GM12891 (cell line): ENCODE results near the gene BLTP3B. TPM values are rescaled to one million over a fixed set of nuclear protein-coding genes. Genes with fewer than 3 reads are reported as not detected.
"Not testable (repeated sequence)": the region's sequence is repeated elsewhere in the genome, so short reads cannot be mapped to it uniquely, and the experiment has no call there.

Experiments used
- DNase-seq: peaks from one replicate; pipeline ENCODE4 v3.0.0; 2011; ENCODE audit warnings: low spot score; ENCODE audit not compliant: insufficient read length
- FAIRE-seq: peaks from 2 replicates; lab custom pipeline; 2011; peaks lifted over from hg19 to GRCh38; lab: Jason Lieb, UNC
- PAX5 ChIP-seq: IDR thresholded peaks from 2 replicates; pipeline ENCODE4 v1.6.1; 2011; ENCODE audit warnings: low read length, moderate library complexity, mild to moderate bottlenecking; ENCODE audit not compliant: insufficient read depth, severe bottlenecking
- POLR2A ChIP-seq: IDR thresholded peaks from 2 replicates; pipeline ENCODE4 v1.6.1; 2011; ENCODE audit warnings: low read depth, low read length, control low read depth
- POLR2AphosphoS5 ChIP-seq: IDR thresholded peaks from 2 replicates; pipeline ENCODE4 v1.6.1; 2011; ENCODE audit warnings: low read depth, low read length, control low read depth
- POU2F2 ChIP-seq: IDR thresholded peaks from 2 replicates; pipeline ENCODE4 v1.6.1; 2011; ENCODE audit warnings: low read depth, mild to moderate bottlenecking, control low read depth, low read length, moderate library complexity
- SPI1 ChIP-seq: IDR thresholded peaks from 2 replicates; pipeline ENCODE4 v1.6.1; 2011; ENCODE audit warnings: low read depth, low read length, control low read depth
- TAF1 ChIP-seq: IDR thresholded peaks from 2 replicates; pipeline ENCODE4 v1.6.1; 2011; ENCODE audit warnings: low read depth, low read length, control low read depth
- polyA plus RNA-seq: library from polyadenylated mRNA; unstranded; fragments of >200 nt; gene quantifications from one replicate; pipeline ENCODE4 v1.2.1, GENCODE V29; 2012; ENCODE audit warnings: low read depth, missing spikeins, inconsistent platforms; ENCODE audit not compliant: missing spikeins

The BLTP3B gene, protein sequence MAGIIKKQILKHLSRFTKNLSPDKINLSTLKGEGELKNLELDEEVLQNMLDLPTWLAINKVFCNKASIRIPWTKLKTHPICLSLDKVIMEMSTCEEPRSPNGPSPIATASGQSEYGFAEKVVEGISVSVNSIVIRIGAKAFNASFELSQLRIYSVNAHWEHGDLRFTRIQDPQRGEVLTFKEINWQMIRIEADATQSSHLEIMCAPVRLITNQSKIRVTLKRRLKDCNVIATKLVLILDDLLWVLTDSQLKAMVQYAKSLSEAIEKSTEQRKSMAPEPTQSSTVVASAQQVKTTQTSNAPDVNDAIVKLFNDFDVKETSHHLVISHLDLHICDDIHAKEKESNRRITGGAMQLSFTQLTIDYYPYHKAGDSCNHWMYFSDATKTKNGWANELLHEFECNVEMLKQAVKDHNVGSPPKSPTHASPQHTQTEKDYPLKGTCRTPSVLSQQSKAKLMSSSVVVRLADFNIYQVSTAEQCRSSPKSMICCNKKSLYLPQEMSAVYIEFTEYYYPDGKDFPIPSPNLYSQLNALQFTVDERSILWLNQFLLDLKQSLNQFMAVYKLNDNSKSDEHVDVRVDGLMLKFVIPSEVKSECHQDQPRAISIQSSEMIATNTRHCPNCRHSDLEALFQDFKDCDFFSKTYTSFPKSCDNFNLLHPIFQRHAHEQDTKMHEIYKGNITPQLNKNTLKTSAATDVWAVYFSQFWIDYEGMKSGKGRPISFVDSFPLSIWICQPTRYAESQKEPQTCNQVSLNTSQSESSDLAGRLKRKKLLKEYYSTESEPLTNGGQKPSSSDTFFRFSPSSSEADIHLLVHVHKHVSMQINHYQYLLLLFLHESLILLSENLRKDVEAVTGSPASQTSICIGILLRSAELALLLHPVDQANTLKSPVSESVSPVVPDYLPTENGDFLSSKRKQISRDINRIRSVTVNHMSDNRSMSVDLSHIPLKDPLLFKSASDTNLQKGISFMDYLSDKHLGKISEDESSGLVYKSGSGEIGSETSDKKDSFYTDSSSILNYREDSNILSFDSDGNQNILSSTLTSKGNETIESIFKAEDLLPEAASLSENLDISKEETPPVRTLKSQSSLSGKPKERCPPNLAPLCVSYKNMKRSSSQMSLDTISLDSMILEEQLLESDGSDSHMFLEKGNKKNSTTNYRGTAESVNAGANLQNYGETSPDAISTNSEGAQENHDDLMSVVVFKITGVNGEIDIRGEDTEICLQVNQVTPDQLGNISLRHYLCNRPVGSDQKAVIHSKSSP (N-terminal part only)
- 10.2 TPM for polyA plus RNA-seq

DNA sequence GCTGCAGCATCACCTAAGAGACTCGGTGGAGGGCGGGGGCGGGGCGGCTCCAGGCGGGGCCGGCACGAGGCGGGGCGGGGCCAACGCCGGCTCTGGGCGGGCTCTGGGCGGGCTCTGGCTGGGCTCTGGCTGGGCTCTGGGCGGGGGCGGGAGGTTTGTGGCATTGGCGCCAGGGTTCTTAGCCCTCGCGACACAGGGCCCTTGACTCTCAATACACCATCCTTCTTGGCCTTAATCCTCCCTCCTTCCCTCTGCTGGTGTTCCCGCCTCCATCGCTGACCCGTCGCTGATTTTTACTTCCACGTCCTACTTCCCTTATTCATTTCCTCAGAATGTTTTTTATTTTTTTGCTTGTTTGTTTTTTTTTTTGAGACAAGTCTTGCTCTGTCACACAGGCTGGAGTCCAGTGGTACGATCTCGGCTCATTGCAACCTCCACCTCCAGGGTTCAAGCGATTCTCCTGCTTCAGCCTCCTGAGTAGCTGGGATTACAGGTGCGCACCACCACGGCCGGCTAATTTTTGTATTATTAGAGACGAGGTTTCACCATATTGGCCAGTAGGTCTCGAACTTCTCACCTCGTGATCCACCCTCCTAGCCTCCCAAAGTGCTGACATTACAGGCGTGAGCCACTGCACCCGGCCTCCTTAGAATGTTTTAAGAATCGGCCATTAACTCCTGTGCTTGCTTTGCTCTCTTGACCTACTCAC, at the start of gene BLTP3B:
BLTP3B (minus strand) TSS at position 24 of the 709 bp plus-strand sequence. CDS start 239 bp downstream, outside the sequence.
- TF ChIP-seq SPI1 (0 out of 2 replicates have a peak, but pooled peaks have one; percentile 9), TAF1 (peak; percentile 3; the same call in 1 of the 2 replicates), POU2F2 (no peak), POLR2A (peak; percentile 82; the same call in 1 of the 2 replicates), PAX5 (no peak), POLR2AphosphoS5 (peak; percentile 55; the same call in 1 of the 2 replicates)
- no peak for FAIRE-seq
- DNase-seq, result peak; percentile 72

DNA sequence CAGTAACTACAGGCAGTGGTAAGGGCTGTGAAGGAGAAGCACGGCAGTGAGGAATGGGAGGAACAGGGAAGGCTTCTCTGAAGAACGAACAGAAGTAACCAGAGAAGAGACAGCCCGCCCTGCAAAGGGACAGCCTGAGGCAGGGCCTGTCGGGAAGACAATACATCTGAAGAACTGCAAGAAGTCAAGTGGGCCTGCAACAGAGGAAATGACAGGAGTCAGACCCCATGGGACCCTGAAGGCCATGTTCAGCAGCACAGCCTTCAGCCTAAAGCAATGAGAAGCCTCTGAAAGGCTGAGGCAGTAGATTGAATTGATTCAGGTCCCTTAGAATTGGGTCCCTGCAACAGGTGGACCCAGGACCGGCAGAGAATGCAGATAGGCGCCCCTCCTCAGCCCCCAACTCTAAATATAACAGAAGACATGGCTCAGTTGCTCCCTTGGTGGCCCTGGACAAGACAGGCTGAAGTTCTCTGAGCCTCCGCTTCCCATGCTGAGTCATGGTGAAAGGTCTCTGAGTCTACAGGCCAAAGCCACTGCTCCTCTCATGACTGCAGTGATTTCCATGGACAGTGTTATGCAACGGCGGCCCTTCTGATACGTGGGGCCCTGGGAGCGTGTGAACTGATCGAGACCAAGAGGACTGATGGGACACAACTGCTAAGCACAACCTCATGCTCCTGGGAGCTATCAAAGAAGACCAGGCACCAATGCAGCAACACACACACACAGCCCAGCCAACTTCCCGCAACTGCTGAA, 47.1 kb upstream of the BLTP3B start:
- TF ChIP-seq POLR2A (no peak), SPI1 (no peak), POU2F2 (no peak), POLR2AphosphoS5 (no peak), PAX5 (no peak), TAF1 (no peak)
- no peak for DNase-seq
- FAIRE-seq, result no peak

DNA sequence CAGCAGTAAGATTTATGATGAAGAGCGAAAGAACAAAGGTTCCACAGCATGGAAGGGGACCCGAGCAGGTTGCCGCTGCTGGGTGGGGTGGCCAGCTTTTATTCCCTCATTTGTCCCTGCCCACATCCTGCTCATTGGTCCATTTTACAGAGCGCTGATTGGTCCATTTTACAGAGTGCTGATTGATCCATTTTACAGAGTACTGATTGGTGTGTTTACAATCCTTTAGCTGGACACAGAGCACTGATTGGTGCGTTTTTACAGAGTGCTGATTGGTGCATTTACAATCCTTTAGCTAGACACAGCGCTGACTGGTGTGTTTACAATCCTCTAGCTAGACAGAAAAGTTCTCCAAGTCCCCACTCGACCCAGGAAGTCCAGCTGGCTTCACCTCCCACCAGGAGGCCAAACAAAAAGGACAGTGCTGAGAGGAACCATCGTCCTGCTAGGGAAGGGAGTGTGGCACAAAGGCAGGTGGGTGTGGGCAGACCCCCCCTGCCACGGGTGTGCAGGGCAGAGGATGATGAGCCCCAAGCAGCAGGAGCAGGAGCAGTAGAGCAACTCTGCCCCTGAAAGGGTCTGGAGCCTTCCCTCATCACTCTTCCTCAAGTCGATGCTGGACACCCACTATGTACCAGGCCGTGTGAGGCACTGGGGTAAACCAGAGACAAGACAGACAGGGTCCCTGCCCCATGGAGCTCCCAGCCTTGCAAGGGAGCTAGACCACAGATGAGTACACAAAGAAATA, 46.4 kb upstream of the BLTP3B start:
- FAIRE-seq, DNase-seq: not testable (repeated sequence)

DNA sequence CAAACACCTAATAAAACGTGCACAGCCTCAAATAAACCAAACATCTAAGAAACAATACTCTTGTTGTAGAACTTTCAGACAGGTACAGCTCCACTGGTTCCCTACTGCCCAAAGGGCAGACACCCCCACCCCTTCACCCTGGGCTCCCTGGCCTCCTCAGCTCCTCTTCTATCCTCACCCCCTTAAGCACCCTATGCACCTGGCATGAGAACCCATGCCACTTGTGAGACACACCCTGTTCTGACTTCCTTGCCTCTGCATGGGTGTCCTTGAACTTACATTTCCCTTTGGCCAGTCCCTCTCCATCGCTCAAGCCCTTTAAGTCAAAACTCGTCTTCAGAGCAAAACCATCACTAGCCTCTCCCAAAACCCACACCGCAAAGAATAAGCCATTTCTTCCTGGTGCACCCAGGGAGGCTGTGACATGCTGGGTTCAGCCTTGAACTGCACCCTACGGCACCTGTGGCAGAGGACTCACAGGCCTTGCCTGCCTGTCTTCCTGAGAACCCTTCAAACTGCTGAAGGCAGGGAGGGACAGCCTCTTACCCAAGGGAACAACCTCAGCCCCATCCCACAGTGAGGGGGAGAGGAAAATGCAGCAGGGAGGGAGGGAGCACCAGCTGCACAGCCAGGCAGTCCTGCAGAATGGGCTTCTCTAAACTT, 45.3 kb upstream of the BLTP3B start:
- DNase-seq (no peak), FAIRE-seq (no peak)
- no peak for TF ChIP-seq POU2F2
- no peak for TF ChIP-seq PAX5
- TF ChIP-seq SPI1, result no peak
- TF ChIP-seq POLR2A, result no peak
- no peak for TF ChIP-seq POLR2AphosphoS5
- no peak for TF ChIP-seq TAF1

DNA sequence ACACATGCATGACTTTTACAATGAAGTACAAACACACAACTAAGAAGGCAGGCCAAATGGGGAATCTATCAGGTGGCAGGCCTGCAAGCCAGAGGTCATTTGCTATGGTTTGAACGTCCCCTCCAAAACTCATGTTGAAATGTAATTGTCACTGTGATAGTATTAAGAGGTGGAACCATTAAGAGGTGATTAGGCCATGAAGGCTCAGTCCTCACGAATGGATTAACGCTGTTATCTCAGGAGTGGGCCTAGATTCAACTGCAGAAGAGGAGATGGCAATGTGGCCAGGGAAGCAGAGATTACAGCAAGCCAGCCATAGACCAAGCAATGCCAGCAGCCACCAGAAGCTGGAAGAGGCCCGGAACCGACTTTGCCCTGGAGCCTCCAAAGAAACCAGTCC, 44.4 kb upstream of the BLTP3B start:
- FAIRE-seq (no peak), DNase-seq (no peak)
- no peak for TF ChIP-seq PAX5
- no peak for TF ChIP-seq POLR2A
- TF ChIP-seq TAF1, result no peak
- no peak for TF ChIP-seq POU2F2
- no peak for TF ChIP-seq POLR2AphosphoS5
- TF ChIP-seq SPI1, result no peak

DNA sequence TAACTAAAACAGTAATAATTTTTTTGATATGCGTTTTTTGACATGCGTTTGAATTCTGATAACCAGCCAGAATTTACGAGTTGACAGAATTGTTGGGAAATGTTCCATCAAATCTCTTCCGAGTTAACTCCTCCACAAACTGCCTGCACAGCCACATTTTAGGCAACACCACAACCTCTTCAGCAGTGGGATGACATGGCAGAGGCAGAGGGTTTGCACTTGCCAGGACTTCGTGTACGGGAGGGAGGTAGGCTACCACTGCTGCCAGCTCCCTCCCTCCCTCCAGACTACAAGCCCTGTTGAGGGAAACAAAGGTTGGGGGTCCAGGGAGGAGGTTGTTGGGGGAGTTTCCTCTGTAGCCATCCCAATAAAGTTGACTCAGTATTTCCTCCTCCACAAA, 43.4 kb upstream of the BLTP3B start:
- DNase-seq (no peak), FAIRE-seq (no peak)
- TF ChIP-seq PAX5, result no peak
- no peak for TF ChIP-seq TAF1
- TF ChIP-seq POLR2AphosphoS5, result no peak
- TF ChIP-seq POLR2A, result no peak
- no peak for TF ChIP-seq SPI1
- TF ChIP-seq POU2F2, result no peak

DNA sequence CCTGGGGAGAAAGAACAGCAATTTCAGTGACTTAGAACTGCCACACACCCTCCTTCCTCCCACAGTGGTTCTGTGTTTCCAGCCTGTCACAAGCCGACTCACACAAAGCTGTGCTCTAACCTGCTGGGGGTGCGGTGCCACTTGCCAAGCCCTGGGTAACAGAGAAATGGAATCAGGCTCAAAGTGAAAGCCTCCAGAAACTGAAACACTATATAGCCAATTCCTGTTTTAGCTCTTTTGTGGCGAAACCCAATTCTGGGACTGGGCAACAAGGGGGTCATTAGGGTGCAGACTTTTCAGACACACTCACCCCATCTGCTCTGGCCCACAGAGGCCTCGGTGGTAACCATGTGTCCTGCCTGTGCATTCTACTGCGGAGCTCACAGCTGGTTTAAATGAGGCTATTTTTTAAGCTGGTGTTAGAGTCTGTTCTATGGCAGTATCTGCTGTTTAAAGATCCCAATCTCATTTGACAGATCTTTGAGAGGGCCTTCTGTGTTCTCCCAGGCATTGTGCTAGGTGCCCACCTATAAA, 42.8 kb upstream of the BLTP3B start:
- peak; percentile 81 for FAIRE-seq
- DNase-seq, result no peak
- TF ChIP-seq PAX5 (no peak), POLR2A (no peak), POU2F2 (no peak), POLR2AphosphoS5 (no peak), SPI1 (0 out of 2 replicates have a peak, but pooled peaks have one; percentile 19)
